ENCODE measurements around the gene FPR3.

The FPR3 gene

GRCh38 chr19:51786646-51787494 is 8.1 kb upstream of the FPR3 start:
- peak overlapping the region; percentile 52 for H3K4me2 ChIP-seq (ENCODE audit: low read length)
- peaks cover 9% of the 10 kb centered on the region for H3K9me3 ChIP-seq (ENCODE audit: insufficient read depth, low read length)
- no peaks in the 10 kb centered on the region for H3K79me2 ChIP-seq (ENCODE audit: low read length)
- no peaks in the 10 kb centered on the region for H3K36me3 ChIP-seq (replicated peaks; ENCODE audit: low read depth, low read length)
- no peak overlapping the region for H2AFZ ChIP-seq (ENCODE audit: low read depth, low read length)
- TF ChIP-seq CTCF (IDR thresholded peaks at IDR 0.05; ENCODE audit: low read depth, low read length) = no peak
- no peak for TF ChIP-seq EZH2phosphoT487 (IDR thresholded peaks at IDR 0.05; ENCODE audit: low read depth)
- no peaks in the 10 kb centered on the region for H4K20me1 ChIP-seq (ENCODE audit: insufficient read depth, low read length)
- H3K9ac ChIP-seq (ENCODE audit: low read length) = peak overlapping the region; percentile 8; the same call in 1 of the 2 replicates
- H3K4me3 ChIP-seq (ENCODE audit: low read length) = no peak overlapping the region; the same call in 1 of the 2 replicates
- H3K4me1 ChIP-seq (ENCODE audit: low read length) = peaks cover 46% of the 10 kb centered on the region
- H3K27ac ChIP-seq (ENCODE audit: low read length) = peak overlapping the region; percentile 95
- no peaks in the 10 kb centered on the region for H3K27me3 ChIP-seq (ENCODE audit: low read depth, low read length)

GRCh38 chr19:51788029-51788428 is 6.9 kb upstream of the FPR3 start:
- H3K4me3 ChIP-seq (ENCODE audit: low read length) = no peak overlapping the region
- H3K27me3 ChIP-seq (ENCODE audit: low read depth, low read length) = no peaks in the 10 kb centered on the region
- H3K9ac ChIP-seq (ENCODE audit: low read length) = no peak overlapping the region
- no peak overlapping the region for H3K4me2 ChIP-seq (ENCODE audit: low read length)
- no peaks in the 10 kb centered on the region for H3K79me2 ChIP-seq (ENCODE audit: low read length)
- H2AFZ ChIP-seq (ENCODE audit: low read depth, low read length) = no peak overlapping the region
- H3K9me3 ChIP-seq (ENCODE audit: insufficient read depth, low read length) = peaks cover 9% of the 10 kb centered on the region
- H3K36me3 ChIP-seq (replicated peaks; ENCODE audit: low read depth, low read length) = no peaks in the 10 kb centered on the region
- TF ChIP-seq CTCF (IDR thresholded peaks at IDR 0.05; ENCODE audit: low read depth, low read length) (no peak), EZH2phosphoT487 (IDR thresholded peaks at IDR 0.05; ENCODE audit: low read depth) (no peak)
- no peaks in the 10 kb centered on the region for H4K20me1 ChIP-seq (ENCODE audit: insufficient read depth, low read length)
- no peak overlapping the region for H3K27ac ChIP-seq (ENCODE audit: low read length)
- peaks cover 42% of the 10 kb centered on the region for H3K4me1 ChIP-seq (ENCODE audit: low read length)

- no peak overlapping the region for H3K9ac ChIP-seq (ENCODE audit: low read length)
- no peaks in the 10 kb centered on the region for H4K20me1 ChIP-seq (ENCODE audit: insufficient read depth, low read length)
- no peak overlapping the region for H3K27ac ChIP-seq (ENCODE audit: low read length)
- H3K9me3 ChIP-seq (ENCODE audit: insufficient read depth, low read length) = peaks cover 3% of the 10 kb centered on the region; the same call in 1 of the 2 replicates
- no peak overlapping the region for H2AFZ ChIP-seq (ENCODE audit: low read depth, low read length)
- no peaks in the 10 kb centered on the region for H3K36me3 ChIP-seq (replicated peaks; ENCODE audit: low read depth, low read length)
- no peaks in the 10 kb centered on the region for H3K79me2 ChIP-seq (ENCODE audit: low read length)
- H3K4me2 ChIP-seq (ENCODE audit: low read length) = no peak overlapping the region
- TF ChIP-seq CTCF (IDR thresholded peaks at IDR 0.05; ENCODE audit: low read depth, low read length) = no peak
- no peak for TF ChIP-seq EZH2phosphoT487 (IDR thresholded peaks at IDR 0.05; ENCODE audit: low read depth)
- H3K27me3 ChIP-seq (ENCODE audit: low read depth, low read length) = no peaks in the 10 kb centered on the region
- no peak overlapping the region for H3K4me3 ChIP-seq (ENCODE audit: low read length)
- peaks cover 32% of the 10 kb centered on the region for H3K4me1 ChIP-seq (ENCODE audit: low read length)
Observed at GRCh38 chr19:51789061-51789795, 5.7 kb upstream of the FPR3 start.

- H3K27me3 ChIP-seq (ENCODE audit: low read depth, low read length) = peaks cover 3% of the 10 kb centered on the region; the same call in 1 of the 2 replicates
- no peak overlapping the region for H3K27ac ChIP-seq (ENCODE audit: low read length)
- no peak overlapping the region for H3K9ac ChIP-seq (ENCODE audit: low read length)
- H3K36me3 ChIP-seq (replicated peaks; ENCODE audit: low read depth, low read length) = no peaks in the 10 kb centered on the region
- no peaks in the 10 kb centered on the region for H4K20me1 ChIP-seq (ENCODE audit: insufficient read depth, low read length)
- H3K79me2 ChIP-seq (ENCODE audit: low read length) = no peaks in the 10 kb centered on the region
- peaks cover 4% of the 10 kb centered on the region; the same call in 1 of the 2 replicates for H3K9me3 ChIP-seq (ENCODE audit: insufficient read depth, low read length)
- H3K4me3 ChIP-seq (ENCODE audit: low read length) = no peak overlapping the region
- no peak overlapping the region for H3K4me2 ChIP-seq (ENCODE audit: low read length)
- H2AFZ ChIP-seq (ENCODE audit: low read depth, low read length) = no peak overlapping the region
- H3K4me1 ChIP-seq (ENCODE audit: low read length) = no peaks in the 10 kb centered on the region
- no peak for TF ChIP-seq EZH2phosphoT487 (IDR thresholded peaks at IDR 0.05; ENCODE audit: low read depth)
Observed at GRCh38 chr19:51792932-51793331, 2.0 kb upstream of the FPR3 start.

Data from OCI-LY3 (cell line).